Mesothelial cell of epicardium (in vitro differentiated cells): Measurements from ENCODE around the gene VENTX. TPM values are rescaled to one million over a fixed set of nuclear protein-coding genes. Genes with fewer than 3 reads are reported as not detected.
A peak's percentile ranks its signal among the peaks of the same experiment; 100 is the strongest.

Experiments used
- DNase-seq, 2 experiments: peaks; one replicate each; pipeline ENCODE4 v3.0.0; 2021; ENCODE audit warnings: low spot score in 2 of 2; ENCODE audit not compliant: unreplicated experiment in 2 of 2
- H3K27ac Mint-ChIP-seq: 2 replicates; pipeline ENCODE4 v1.8.0; 2021; ENCODE audit warnings: mixed read lengths
- H3K27me3 Mint-ChIP-seq: 2 replicates; pipeline ENCODE4 v1.8.0; 2021; ENCODE audit warnings: low read depth, mixed read lengths
- H3K36me3 Mint-ChIP-seq: 2 replicates; pipeline ENCODE4 v1.8.0; 2021; ENCODE audit warnings: mixed read lengths
- H3K4me1 Mint-ChIP-seq: 2 replicates; pipeline ENCODE4 v1.8.0; 2021; ENCODE audit warnings: mixed read lengths
- H3K4me3 Mint-ChIP-seq: 2 replicates; pipeline ENCODE4 v1.8.0; 2021; ENCODE audit warnings: mild to moderate bottlenecking, moderate library complexity, mixed read lengths
- H3K9me3 Mint-ChIP-seq: 2 replicates; pipeline ENCODE4 v1.8.0; 2021; ENCODE audit warnings: mixed read lengths
- total RNA-seq: library from RNA; stranded (reverse); gene quantifications from 3 replicates; pipeline ENCODE4 v1.2.1, GENCODE V29; 2021
- TF ChIP-seq, protein P1 (sequence below): fragments of 200-600 bp; sonication (generic); IDR thresholded peaks from one replicate; pipeline ENCODE4 v1.5.0; 2021; ENCODE audit warnings: antibody characterized with exemption; ENCODE audit not compliant: unreplicated experiment

VENTX gene
- total RNA-seq, 1 donor from 2014 or later = 0.09 TPM

- H3K4me3 Mint-ChIP-seq = no peak overlapping the region
- H3K9me3 Mint-ChIP-seq = peaks cover 16% of the 10 kb centered on the region
- TF ChIP-seq, protein P1, sequence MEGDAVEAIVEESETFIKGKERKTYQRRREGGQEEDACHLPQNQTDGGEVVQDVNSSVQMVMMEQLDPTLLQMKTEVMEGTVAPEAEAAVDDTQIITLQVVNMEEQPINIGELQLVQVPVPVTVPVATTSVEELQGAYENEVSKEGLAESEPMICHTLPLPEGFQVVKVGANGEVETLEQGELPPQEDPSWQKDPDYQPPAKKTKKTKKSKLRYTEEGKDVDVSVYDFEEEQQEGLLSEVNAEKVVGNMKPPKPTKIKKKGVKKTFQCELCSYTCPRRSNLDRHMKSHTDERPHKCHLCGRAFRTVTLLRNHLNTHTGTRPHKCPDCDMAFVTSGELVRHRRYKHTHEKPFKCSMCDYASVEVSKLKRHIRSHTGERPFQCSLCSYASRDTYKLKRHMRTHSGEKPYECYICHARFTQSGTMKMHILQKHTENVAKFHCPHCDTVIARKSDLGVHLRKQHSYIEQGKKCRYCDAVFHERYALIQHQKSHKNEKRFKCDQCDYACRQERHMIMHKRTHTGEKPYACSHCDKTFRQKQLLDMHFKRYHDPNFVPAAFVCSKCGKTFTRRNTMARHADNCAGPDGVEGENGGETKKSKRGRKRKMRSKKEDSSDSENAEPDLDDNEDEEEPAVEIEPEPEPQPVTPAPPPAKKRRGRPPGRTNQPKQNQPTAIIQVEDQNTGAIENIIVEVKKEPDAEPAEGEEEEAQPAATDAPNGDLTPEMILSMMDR = no peak
- H3K36me3 Mint-ChIP-seq = peaks cover 5% of the 10 kb centered on the region
- H3K27ac Mint-ChIP-seq = no peak overlapping the region
- peaks cover 4% of the 10 kb centered on the region for H3K4me1 Mint-ChIP-seq
- peak in 1 of 2 experiments; percentile 17 for DNase-seq
- H3K27me3 Mint-ChIP-seq = peaks cover 13% of the 10 kb centered on the region
Measured at GRCh38 chr10:133196936-133197758, 40.5 kb upstream of the VENTX start.

DNA sequence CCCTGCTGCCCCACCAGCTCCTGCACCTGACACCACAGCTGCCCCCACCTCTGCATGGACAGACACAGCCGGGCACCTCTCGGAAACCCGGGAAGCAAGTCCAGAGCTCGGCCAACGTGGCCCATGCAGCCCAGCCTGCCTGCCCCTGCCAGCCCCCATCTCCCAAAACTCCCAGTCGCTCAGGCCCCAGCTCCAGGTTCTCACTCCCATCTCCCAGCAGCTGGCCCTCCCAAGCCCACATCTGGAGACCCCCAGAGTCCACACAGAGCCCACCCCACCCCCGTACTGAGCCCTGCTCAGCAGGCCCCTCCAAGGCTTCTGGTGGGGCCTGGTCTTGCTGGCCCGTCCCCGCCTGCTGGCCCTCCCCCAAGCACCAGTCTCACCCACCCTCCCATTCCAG is 39.9 kb upstream of the VENTX start:
- peak in 1 of 2 experiments; percentile 18 for DNase-seq
- Mint-ChIP-seq H3K4me1 (peaks cover 4% of the 10 kb centered on the region), H3K9me3 (peaks cover 9% of the 10 kb centered on the region), H3K27ac (no peak overlapping the region), H3K27me3 (peaks cover 7% of the 10 kb centered on the region), H3K4me3 (no peak overlapping the region), H3K36me3 (no peaks in the 10 kb centered on the region)
- TF ChIP-seq, protein P1 = no peak

DNA sequence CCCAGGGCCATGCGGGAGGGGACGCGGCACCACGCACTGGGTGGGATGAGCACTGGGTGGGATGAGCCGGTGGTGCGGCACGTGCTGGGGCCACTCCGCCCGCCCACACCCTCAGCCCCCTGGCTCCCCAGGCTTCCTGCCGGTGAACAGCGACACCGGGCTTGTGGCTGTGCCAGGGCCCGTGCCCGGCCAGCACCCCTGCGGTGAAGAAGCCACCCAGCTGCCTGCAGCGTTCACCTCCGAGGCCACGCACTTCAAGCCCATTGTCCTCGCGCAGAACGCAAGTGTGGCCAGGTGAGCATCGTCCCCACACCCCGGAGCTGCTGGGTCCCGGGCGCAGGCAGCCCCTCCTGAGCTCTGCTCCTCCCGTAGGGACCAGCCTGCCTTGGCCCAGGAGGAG is 39.4 kb upstream of the VENTX start:
- no peak overlapping the region for H3K27ac Mint-ChIP-seq
- H3K4me3 Mint-ChIP-seq = no peak overlapping the region
- TF ChIP-seq, protein P1 = no peak
- H3K36me3 Mint-ChIP-seq = no peaks in the 10 kb centered on the region
- H3K27me3 Mint-ChIP-seq = peaks cover 7% of the 10 kb centered on the region
- DNase-seq = peak in 1 of 2 experiments; percentile 17
- peaks cover 9% of the 10 kb centered on the region for H3K9me3 Mint-ChIP-seq
- peaks cover 4% of the 10 kb centered on the region for H3K4me1 Mint-ChIP-seq

DNA sequence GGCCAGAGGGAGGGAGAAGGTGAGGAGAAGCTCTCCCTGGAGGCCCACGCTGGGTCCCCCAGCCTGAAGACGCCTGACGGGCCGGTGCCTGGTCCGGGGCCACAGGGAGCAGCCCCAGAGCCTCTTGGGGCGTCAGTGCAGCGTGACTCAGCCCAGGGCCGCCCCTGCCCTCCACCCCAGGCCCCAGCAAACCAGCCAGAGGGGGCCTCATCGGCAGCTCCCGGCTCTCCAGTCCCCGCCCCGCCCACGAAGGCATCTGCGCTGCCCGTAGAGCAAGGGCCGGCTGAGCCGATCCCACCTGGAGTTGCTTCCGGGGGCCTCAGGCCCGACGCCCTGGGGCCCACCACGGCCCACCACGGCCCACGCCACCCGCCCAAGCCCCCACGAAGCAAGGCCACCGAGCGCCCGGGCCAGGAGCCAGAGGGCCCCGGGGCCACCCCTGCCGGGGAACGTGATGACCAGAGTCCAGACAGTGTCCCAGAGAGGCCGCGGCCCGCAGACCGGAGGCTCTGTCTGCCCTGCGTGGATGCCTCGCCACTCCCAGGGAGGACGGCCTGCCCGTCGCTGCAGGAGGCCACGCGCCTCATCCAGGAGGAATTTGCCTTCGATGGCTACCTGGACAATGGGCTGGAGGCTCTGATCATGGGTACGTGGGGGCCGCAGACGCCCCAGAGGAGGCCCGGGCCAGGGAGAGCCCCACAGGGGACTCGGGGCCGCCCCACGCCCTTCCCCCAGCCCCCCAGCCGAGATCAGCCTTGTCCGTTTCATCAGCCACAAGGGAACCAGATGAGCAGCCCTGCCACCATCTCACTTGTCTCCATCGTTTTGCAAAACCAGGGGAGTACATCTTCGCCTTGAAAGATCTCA is 38.8 kb upstream of the VENTX start:
- Mint-ChIP-seq H3K4me3 (no peak overlapping the region), H3K9me3 (peaks cover 2% of the 10 kb centered on the region), H3K36me3 (peaks cover 3% of the 10 kb centered on the region), H3K27me3 (peaks cover 3% of the 10 kb centered on the region), H3K4me1 (peaks cover 4% of the 10 kb centered on the region), H3K27ac (no peak overlapping the region)
- DNase-seq = peak in 1 of 2 experiments; percentile 14
- TF ChIP-seq, protein P1 = no peak

- H3K4me3 Mint-ChIP-seq = no peak overlapping the region
- peaks cover 3% of the 10 kb centered on the region for H3K36me3 Mint-ChIP-seq
- H3K27ac Mint-ChIP-seq = no peak overlapping the region
- DNase-seq = peak in 1 of 2 experiments; percentile 6
- H3K9me3 Mint-ChIP-seq = no peaks in the 10 kb centered on the region
- no peaks in the 10 kb centered on the region for H3K27me3 Mint-ChIP-seq
- TF ChIP-seq, protein P1 = no peak
- peaks cover 4% of the 10 kb centered on the region for H3K4me1 Mint-ChIP-seq
Measured at GRCh38 chr10:133199488-133199885, 38.2 kb upstream of the VENTX start.
